OCI-LY3 (cell line): ENCODE data around the gene GARIN5A.

ENCODE experiments used
- H2AFZ ChIP-seq: fragments of 200-600, 300-600 bp; shearing (Covaris generic); 2 replicates; pipeline ENCODE4 v1.6.0; 2014; ENCODE audit warnings: antibody characterized with exemption, low read depth, low read length
- H3K27ac ChIP-seq: fragments of 200-600, 300-600 bp; sonication (generic); 2 replicates; pipeline ENCODE4 v1.5.1; 2014; ENCODE audit warnings: mild to moderate bottlenecking, low read length, moderate library complexity, mixed read lengths
- H3K27me3 ChIP-seq: fragments of 200-600, 300-600 bp; sonication (generic); 2 replicates; pipeline ENCODE4 v1.6.1; 2014; ENCODE audit warnings: low read depth, low read length, mixed read lengths
- H3K36me3 ChIP-seq: fragments of 200-600, 300-600 bp; sonication (generic); replicated peaks from 2 replicates; pipeline ENCODE3; 2014; ENCODE audit warnings: low read depth, low read length, mixed read lengths
- H3K4me1 ChIP-seq: fragments of 300-600, 200-600 bp; sonication (generic); 2 replicates; pipeline ENCODE4 v1.6.1; 2014; ENCODE audit warnings: low read length, mixed read lengths
- H3K4me2 ChIP-seq: fragments of 200-600, 300-600 bp; sonication (generic); 2 replicates; pipeline ENCODE4 v1.6.1; 2014; ENCODE audit warnings: low read length, mixed read lengths
- H3K4me3 ChIP-seq: fragments of 300-600, 200-600 bp; sonication (generic); 2 replicates; pipeline ENCODE4 v1.5.1; 2014; ENCODE audit warnings: antibody characterized with exemption, mild to moderate bottlenecking, low read length, moderate library complexity
- H3K79me2 ChIP-seq: fragments of 300-600, 200-600 bp; shearing (Covaris generic); 2 replicates; pipeline ENCODE4 v1.6.1; 2014; ENCODE audit warnings: mild to moderate bottlenecking, low read length, mixed read lengths
- H3K9ac ChIP-seq: fragments of 300-600, 200-600 bp; shearing (Covaris generic); 2 replicates; pipeline ENCODE4 v1.6.0; 2014; ENCODE audit warnings: mild to moderate bottlenecking, low read length, moderate library complexity
- H3K9me3 ChIP-seq: fragments of 200-600, 300-600 bp; shearing (Covaris generic); 2 replicates; pipeline ENCODE4 v1.6.1; 2014; ENCODE audit warnings: low read length, mixed read lengths; ENCODE audit not compliant: insufficient read depth
- H4K20me1 ChIP-seq: fragments of 200-600, 300-600 bp; sonication (generic); 2 replicates; pipeline ENCODE4 v1.6.1; 2016; ENCODE audit warnings: low read length, mixed read lengths; ENCODE audit not compliant: insufficient read depth
- EZH2phosphoT487 ChIP-seq: fragments of 200-600 bp; shearing (Covaris generic); IDR thresholded peaks from 2 replicates; pipeline ENCODE4 v1.6.1; 2018; ENCODE audit warnings: antibody characterized with exemption, mixed run types, low read depth
- TF ChIP-seq, protein P1 (sequence below): fragments of 200-600, 300-600 bp; sonication (generic); IDR thresholded peaks from 2 replicates; pipeline ENCODE4 v1.5.1; 2014; ENCODE audit warnings: antibody characterized with exemption, low read length, low read depth

The GARIN5A gene

DNA sequence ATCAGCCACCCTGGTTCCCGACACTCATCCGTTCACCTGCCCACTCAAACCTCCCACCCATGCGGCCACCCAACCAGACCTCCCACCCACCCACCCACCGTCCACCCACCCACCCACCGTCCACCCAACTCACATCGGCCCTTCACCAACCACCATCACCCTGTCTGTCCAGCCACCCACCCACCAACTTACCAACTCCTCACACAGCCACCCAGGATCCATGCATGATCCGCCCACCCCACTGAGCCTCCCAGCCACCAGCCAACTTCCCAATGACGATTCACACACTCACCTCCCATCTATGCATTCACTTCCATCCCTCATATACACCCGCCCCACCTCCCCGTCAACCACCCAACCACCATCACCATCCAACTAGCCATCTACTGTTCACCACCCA is 30.1 kb upstream of the GARIN5A start:
- Histone ChIP-seq H3K9ac (no peak overlapping the region), H2AFZ (no peak overlapping the region), H3K79me2 (no peaks in the 10 kb centered on the region; the same call in 1 of the 2 replicates), H3K4me1 (peaks cover 6% of the 10 kb centered on the region), H3K27me3 (no peaks in the 10 kb centered on the region), H3K27ac (no peak overlapping the region), H3K36me3 (no peaks in the 10 kb centered on the region), H3K9me3 (no peaks in the 10 kb centered on the region), H3K4me3 (no peak overlapping the region), H3K4me2 (no peak overlapping the region), H4K20me1 (no peaks in the 10 kb centered on the region)
- TF ChIP-seq, protein P1, sequence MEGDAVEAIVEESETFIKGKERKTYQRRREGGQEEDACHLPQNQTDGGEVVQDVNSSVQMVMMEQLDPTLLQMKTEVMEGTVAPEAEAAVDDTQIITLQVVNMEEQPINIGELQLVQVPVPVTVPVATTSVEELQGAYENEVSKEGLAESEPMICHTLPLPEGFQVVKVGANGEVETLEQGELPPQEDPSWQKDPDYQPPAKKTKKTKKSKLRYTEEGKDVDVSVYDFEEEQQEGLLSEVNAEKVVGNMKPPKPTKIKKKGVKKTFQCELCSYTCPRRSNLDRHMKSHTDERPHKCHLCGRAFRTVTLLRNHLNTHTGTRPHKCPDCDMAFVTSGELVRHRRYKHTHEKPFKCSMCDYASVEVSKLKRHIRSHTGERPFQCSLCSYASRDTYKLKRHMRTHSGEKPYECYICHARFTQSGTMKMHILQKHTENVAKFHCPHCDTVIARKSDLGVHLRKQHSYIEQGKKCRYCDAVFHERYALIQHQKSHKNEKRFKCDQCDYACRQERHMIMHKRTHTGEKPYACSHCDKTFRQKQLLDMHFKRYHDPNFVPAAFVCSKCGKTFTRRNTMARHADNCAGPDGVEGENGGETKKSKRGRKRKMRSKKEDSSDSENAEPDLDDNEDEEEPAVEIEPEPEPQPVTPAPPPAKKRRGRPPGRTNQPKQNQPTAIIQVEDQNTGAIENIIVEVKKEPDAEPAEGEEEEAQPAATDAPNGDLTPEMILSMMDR = no peak
- no peak for TF ChIP-seq EZH2phosphoT487

DNA sequence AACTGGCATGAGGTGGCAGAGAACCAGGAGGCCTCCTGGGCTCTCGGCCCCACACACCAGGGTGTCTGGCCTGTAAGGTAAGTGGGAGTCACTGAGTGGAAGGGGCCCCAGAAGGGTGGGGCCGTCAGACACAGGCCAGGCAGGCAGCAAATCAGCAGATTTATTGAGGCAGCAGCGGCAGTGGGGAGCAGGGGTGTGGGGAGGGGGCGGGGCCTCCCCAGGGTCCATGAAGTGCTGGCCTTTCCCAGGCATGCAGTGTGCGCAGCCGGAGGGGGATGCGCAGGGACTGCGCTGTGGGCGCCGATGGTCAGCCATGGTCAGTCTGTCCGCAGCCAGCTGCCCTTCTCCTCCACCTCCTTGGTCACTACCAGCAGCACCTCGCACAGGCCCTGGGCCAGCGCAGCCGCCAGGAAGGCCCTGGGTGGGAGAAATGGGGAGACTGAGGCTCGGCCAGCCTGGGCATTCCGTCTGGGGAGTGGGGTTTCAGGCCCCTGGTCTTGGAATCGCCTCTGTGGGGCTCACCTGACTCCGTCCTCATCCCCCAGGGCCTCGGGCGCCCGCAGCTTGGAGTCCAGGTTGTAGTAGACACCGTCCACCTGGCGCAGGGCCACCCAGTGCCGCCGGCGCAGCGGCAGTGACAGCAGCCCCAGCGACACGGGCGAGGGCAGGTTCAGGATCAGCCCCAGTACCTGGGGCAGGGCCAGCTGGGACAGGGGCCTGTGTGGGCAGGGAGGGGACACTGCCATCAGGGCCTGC is 29.4 kb upstream of the GARIN5A start:
- no peak for TF ChIP-seq EZH2phosphoT487
- TF ChIP-seq, protein P1 = no peak
- H3K4me3 ChIP-seq = no peak overlapping the region

DNA sequence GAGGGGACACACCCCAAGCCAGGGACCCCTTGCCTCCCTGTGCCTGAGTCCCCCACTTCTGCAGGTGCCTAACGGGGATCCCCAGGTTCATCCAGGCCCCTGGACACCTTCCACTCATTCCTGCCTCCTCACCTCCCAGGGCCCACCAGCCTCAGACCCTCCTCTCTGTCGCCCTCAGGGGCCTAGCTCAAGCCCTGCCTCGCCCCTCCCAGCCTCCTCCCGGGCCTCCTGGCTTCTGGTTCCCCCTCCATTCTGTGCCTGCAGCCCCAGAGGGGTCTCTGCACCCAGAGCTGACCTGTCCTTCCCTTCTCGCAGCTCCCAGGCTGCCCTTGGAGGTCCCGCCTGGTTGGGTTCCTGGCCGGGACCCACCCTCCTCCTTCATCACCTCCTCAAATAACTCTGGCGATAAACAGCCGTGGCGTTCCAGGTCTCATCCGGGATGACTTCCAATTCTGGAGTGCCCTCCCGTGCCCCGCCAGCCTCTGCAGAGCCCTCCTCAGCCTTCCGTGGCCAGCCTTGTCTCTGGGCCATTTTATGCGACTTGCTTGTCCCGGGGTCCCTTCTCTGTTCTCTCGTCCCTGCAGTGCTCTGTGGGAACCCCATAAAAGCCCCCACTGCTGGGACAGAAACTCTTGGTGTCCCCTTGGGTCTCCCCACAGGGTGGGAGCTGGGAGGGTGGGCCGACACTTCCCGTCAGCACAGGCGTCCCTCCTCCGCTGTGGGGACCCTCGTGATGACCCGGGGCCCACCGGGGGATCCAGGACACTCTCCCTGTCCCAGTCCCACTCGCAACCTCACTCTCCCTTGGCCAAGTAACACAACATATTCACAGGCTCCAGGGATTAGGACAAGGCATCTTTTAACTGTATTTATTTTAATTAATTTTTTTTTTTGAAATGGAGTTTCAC is 25.2 kb upstream of the GARIN5A start:
- Histone ChIP-seq H4K20me1 (no peaks in the 10 kb centered on the region), H3K9ac (no peak overlapping the region), H3K4me2 (no peak overlapping the region), H3K27ac (no peak overlapping the region), H3K36me3 (no peaks in the 10 kb centered on the region), H3K4me3 (no peak overlapping the region), H3K79me2 (no peaks in the 10 kb centered on the region), H3K9me3 (no peaks in the 10 kb centered on the region), H3K27me3 (peaks cover 3% of the 10 kb centered on the region; the same call in 1 of the 2 replicates), H2AFZ (no peak overlapping the region), H3K4me1 (no peaks in the 10 kb centered on the region)
- no peak for TF ChIP-seq EZH2phosphoT487
- TF ChIP-seq, protein P1 = no peak

More for the DNA sequence above, 29.4 kb upstream of the GARIN5A start:
- H3K9ac ChIP-seq = no peak overlapping the region
- H3K27me3 ChIP-seq = no peaks in the 10 kb centered on the region
- H2AFZ ChIP-seq = no peak overlapping the region
- no peaks in the 10 kb centered on the region; the same call in 1 of the 2 replicates for H3K79me2 ChIP-seq
- no peak overlapping the region for H3K4me2 ChIP-seq
- peaks cover 6% of the 10 kb centered on the region for H3K4me1 ChIP-seq
- H3K36me3 ChIP-seq = no peaks in the 10 kb centered on the region
- H3K27ac ChIP-seq = no peak overlapping the region
- no peaks in the 10 kb centered on the region for H4K20me1 ChIP-seq
- no peaks in the 10 kb centered on the region for H3K9me3 ChIP-seq

DNA sequence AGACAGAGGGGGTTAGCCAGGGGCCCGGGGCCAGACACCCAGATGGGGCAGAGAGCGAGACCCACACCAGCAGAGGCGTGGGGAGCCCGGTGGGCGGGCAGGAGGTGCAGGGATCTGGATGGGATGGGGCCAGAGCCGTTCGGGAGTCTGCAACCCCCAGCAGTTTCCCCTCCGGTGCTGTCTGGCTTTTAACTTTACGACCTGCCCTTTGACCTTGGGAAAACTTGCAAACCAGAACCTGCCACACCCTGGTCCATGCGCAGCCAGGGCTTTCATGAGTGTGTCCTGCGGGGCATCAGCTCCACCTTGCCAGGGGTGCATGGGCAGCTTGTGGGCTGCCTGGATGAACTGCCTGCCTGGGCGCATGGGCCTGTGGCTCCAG is 24.5 kb upstream of the GARIN5A start:
- H3K36me3 ChIP-seq = no peaks in the 10 kb centered on the region
- no peak overlapping the region for H3K9ac ChIP-seq
- TF ChIP-seq, protein P1 = no peak
- TF ChIP-seq EZH2phosphoT487 = no peak
- no peak overlapping the region for H3K4me2 ChIP-seq
- peaks cover 3% of the 10 kb centered on the region; the same call in 1 of the 2 replicates for H3K27me3 ChIP-seq
- H3K79me2 ChIP-seq = no peaks in the 10 kb centered on the region
- H2AFZ ChIP-seq = no peak overlapping the region
- no peaks in the 10 kb centered on the region for H4K20me1 ChIP-seq
- H3K27ac ChIP-seq = no peak overlapping the region
- no peak overlapping the region for H3K4me3 ChIP-seq
- H3K4me1 ChIP-seq = no peaks in the 10 kb centered on the region
- H3K9me3 ChIP-seq = no peaks in the 10 kb centered on the region
